ENCODE data around the gene AGAP2. TPM values are rescaled to one million over a fixed set of nuclear protein-coding genes. Genes with fewer than 3 reads are reported as not detected.

The AGAP2 gene
- total RNA-seq, 1 donor from 2014 or later, result 0.64 TPM

- ATAC-seq, result no peak
Measured at GRCh38 chr12:57735952-57736740, 2.4 kb downstream of the AGAP2 start.

GRCh38 chr12:57735198-57735855, 3.2 kb downstream of the AGAP2 start:
- ATAC-seq, result no peak

- ATAC-seq, result no peak
Measured at GRCh38 chr12:57734591-57734990, 4.0 kb downstream of the AGAP2 start.

- no peak for ATAC-seq
Measured at GRCh38 chr12:57733928-57734327, 4.6 kb downstream of the AGAP2 start.

- no peak for ATAC-seq
Measured at GRCh38 chr12:57732726-57733593, 5.6 kb downstream of the AGAP2 start.

GRCh38 chr12:57732270-57732669, 6.3 kb downstream of the AGAP2 start:
- ATAC-seq, result no peak

GRCh38 chr12:57731411-57732080, 7.0 kb downstream of the AGAP2 start:
- no peak for ATAC-seq

- ATAC-seq, result no peak
Measured at GRCh38 chr12:57730336-57731067, 8.0 kb downstream of the AGAP2 start.

- no peak for ATAC-seq
Measured at GRCh38 chr12:57729321-57729844, 9.2 kb downstream of the AGAP2 start.

GRCh38 chr12:57727758-57728395, 10.7 kb downstream of the AGAP2 start:
- no peak for ATAC-seq

- peak; percentile 27 for ATAC-seq
Measured at GRCh38 chr12:57726884-57727757, 11.4 kb downstream of the AGAP2 start.

GRCh38 chr12:57726151-57726883, 12.2 kb downstream of the AGAP2 start:
- ATAC-seq, result peak; percentile 86

- ATAC-seq, result no peak
Measured at GRCh38 chr12:57725851-57726150, 12.7 kb downstream of the AGAP2 start.

GRCh38 chr12:57724936-57725740, 13.4 kb downstream of the AGAP2 start:
- no peak for ATAC-seq

- no peak for ATAC-seq
Measured at GRCh38 chr12:57724003-57724935, 14.3 kb downstream of the AGAP2 start.

- no peak for ATAC-seq
Measured at GRCh38 chr12:57723630-57723962, 14.9 kb downstream of the AGAP2 start.

Data from esophagus mucosa (tissue), 1 donor.